ENCODE measurements around the gene PTGS1.

PTGS1 gene

GRCh38 chr9:122386311-122386872, 15.6 kb downstream of the PTGS1 start:
- POLR2A ChIA-PET = interaction anchor here (0.6 kb wide), 1 partner anchor 17 kb away, joined by 3 read pairs; no protein-coding TSS in a partner anchor
- CTCF ChIA-PET = interaction anchor here (1.5 to 2.3 kb wide), 2 partner anchors 8 to 263 kb away, joined by 3 to 6 read pairs; no protein-coding TSS in a partner anchor
- DNase-seq (ENCODE audit: extremely low spot score) = no peak
- no peak for TF ChIP-seq CTCF (IDR thresholded peaks at IDR 0.05; ENCODE audit: control extremely low read depth, extremely low read depth, low read depth, missing control alignments)

GRCh38 chr9:122387536-122387935, 16.7 kb downstream of the PTGS1 start:
- no peak for TF ChIP-seq CTCF (IDR thresholded peaks at IDR 0.05; ENCODE audit: control extremely low read depth, extremely low read depth, low read depth, missing control alignments)
- ChIA-PET POLR2A (no interaction called here), CTCF (interaction anchor here (1.3 kb wide), 1 partner anchor 9 kb away, joined by 3 read pairs; no protein-coding TSS in a partner anchor)
- DNase-seq (ENCODE audit: extremely low spot score) = no peak

- ChIA-PET CTCF (interaction anchor here (1.2 to 2.3 kb wide), 5 partner anchors 10 to 290 kb away, joined by 3 to 7 read pairs (median 4); no protein-coding TSS in a partner anchor), POLR2A (no interaction called here)
- no peak for TF ChIP-seq CTCF (IDR thresholded peaks at IDR 0.05; ENCODE audit: control extremely low read depth, extremely low read depth, low read depth, missing control alignments)
- DNase-seq (ENCODE audit: extremely low spot score) = no peak
These were observed 18.4 kb downstream of the PTGS1 start for GRCh38 chr9:122389195-122389594.

- no peak for TF ChIP-seq CTCF (IDR thresholded peaks at IDR 0.05; ENCODE audit: control extremely low read depth, extremely low read depth, low read depth, missing control alignments)
- DNase-seq (ENCODE audit: extremely low spot score) = no peak
- POLR2A ChIA-PET = no interaction called here
- CTCF ChIA-PET = interaction anchor here (1.2 to 2.3 kb wide), 5 partner anchors 9 to 291 kb away, joined by 3 to 7 read pairs (median 4); no protein-coding TSS in a partner anchor
These were observed 19.1 kb downstream of the PTGS1 start for GRCh38 chr9:122389799-122390481.

- no peak for DNase-seq (ENCODE audit: extremely low spot score)
- POLR2A ChIA-PET = no interaction called here
- no peak for TF ChIP-seq CTCF (IDR thresholded peaks at IDR 0.05; ENCODE audit: control extremely low read depth, extremely low read depth, low read depth, missing control alignments)
- CTCF ChIA-PET = interaction anchor here (1.5 to 3.2 kb wide), 2 partner anchors 42 to 267 kb away, joined by 4 to 10 read pairs; no protein-coding TSS in a partner anchor
These were observed 21.5 kb downstream of the PTGS1 start for GRCh38 chr9:122392284-122392683.

- CTCF ChIA-PET = interaction anchor here (1.5 to 3.2 kb wide), 3 partner anchors 13 to 268 kb away, joined by 4 to 10 read pairs (median 7); no protein-coding TSS in a partner anchor
- POLR2A ChIA-PET = no interaction called here
These were observed 21.9 kb downstream of the PTGS1 start for GRCh38 chr9:122392714-122393113.

More at GRCh38 chr9:122392714-122393113, 21.9 kb downstream of the PTGS1 start:
- TF ChIP-seq CTCF (IDR thresholded peaks at IDR 0.05; ENCODE audit: control extremely low read depth, extremely low read depth, low read depth, missing control alignments) = no peak
- DNase-seq (ENCODE audit: extremely low spot score) = no peak

Measured in GM10248 (cell line).